NCI-H2196 (cell line): ENCODE results near the gene RACGAP1.

ENCODE experiments used
- DNase-seq: peaks from one replicate; lab custom pipeline; 2025; ENCODE audit not compliant: unreplicated experiment; lab: John Stamatoyannopoulos, UW

RACGAP1 gene, protein sequence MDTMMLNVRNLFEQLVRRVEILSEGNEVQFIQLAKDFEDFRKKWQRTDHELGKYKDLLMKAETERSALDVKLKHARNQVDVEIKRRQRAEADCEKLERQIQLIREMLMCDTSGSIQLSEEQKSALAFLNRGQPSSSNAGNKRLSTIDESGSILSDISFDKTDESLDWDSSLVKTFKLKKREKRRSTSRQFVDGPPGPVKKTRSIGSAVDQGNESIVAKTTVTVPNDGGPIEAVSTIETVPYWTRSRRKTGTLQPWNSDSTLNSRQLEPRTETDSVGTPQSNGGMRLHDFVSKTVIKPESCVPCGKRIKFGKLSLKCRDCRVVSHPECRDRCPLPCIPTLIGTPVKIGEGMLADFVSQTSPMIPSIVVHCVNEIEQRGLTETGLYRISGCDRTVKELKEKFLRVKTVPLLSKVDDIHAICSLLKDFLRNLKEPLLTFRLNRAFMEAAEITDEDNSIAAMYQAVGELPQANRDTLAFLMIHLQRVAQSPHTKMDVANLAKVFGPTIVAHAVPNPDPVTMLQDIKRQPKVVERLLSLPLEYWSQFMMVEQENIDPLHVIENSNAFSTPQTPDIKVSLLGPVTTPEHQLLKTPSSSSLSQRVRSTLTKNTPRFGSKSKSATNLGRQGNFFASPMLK

GRCh38 chr12:50025187-50026059 lies at the start of gene RACGAP1:
Gene RACGAP1, minus strand, starts transcription at chr12:50025494. Its CDS starts 8,779 bp downstream, at chr12:50016715.
- peak; percentile 99 for DNase-seq

- no peak for DNase-seq
These were observed 48.4 kb upstream of the RACGAP1 start for GRCh38 chr12:50073712-50074111.

DNA sequence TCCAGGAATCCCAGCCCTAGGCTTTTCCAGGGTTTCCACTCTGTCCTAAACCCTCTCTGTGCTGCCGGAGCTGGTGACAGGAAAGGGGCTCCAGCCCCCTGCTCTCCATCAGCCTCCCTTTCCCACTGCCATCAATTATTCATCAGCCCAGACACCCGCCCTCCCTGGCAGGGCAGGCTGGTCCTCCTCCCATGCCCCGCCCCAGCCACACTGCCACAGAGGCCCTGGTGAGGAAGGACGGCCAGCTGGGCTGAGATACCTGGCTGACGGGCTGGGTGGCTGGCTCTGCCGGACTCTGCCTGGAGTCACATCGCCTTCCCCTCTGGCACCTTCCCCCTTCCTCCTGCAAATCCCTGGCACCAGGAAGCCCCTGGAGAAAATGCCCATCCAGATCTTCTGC lies 47.9 kb upstream of the RACGAP1 start:
- no peak for DNase-seq

DNA sequence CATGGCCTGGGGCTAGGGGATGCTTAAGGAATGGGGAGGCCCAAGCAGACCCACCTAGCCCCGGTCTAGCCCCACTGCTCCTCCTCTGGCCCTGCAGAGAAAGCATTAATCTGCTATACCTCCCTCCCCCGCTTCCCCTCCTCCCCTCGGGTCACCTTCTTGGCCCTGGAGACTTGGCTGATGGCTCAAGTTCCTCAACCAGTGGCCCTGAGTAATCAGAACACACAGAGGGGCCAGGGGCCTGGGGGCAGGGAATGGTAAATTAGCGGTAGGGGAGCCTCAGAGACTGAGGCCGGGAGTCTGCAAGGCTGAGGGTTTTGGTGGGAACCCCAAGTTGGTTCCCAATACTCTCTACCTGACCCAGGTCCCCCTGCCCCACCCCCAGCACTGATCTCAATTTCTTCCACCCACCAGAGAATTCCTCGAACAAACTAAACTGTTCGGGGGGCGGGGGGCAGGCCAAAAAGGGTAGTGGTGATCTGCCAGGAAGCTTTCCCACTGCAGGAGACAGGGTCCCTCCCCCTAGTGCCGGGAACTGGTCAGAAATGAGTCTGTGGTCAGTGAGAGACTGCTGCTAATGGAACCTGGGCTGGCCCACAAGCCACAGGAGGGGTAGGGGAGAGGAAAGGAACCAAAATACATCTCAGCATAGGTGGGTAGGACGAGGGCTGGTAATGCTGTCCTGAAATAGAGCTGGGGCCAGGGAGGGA lies 47.1 kb upstream of the RACGAP1 start:
- DNase-seq: no peak

GRCh38 chr12:50070314-50071060 lies 45.2 kb upstream of the RACGAP1 start:
- peak; percentile 73 for DNase-seq

- DNase-seq: no peak
These were observed 44.2 kb upstream of the RACGAP1 start for GRCh38 chr12:50069539-50069938.

GRCh38 chr12:50069069-50069468 lies 43.8 kb upstream of the RACGAP1 start:
- no peak for DNase-seq

DNA sequence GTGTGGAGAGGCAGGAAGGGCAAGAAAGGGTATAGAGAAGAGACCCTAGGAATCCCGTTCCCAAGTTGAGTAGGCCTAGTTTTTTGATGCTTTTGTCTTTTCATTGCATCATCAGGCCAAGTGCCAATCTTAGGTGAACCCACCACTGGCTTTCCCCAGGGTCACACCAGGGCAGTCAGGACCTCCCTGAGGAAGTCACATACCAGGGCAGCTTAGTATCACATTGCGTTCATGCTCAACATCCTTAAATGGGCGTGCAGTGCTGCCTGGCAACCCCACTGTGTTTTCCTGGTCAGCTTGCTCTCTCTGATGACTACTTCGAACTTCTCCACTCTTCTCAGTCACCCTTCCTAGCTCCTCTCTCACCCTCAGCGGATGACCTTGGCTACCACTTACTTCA lies 41.1 kb upstream of the RACGAP1 start:
- peak; percentile 13 for DNase-seq

DNA sequence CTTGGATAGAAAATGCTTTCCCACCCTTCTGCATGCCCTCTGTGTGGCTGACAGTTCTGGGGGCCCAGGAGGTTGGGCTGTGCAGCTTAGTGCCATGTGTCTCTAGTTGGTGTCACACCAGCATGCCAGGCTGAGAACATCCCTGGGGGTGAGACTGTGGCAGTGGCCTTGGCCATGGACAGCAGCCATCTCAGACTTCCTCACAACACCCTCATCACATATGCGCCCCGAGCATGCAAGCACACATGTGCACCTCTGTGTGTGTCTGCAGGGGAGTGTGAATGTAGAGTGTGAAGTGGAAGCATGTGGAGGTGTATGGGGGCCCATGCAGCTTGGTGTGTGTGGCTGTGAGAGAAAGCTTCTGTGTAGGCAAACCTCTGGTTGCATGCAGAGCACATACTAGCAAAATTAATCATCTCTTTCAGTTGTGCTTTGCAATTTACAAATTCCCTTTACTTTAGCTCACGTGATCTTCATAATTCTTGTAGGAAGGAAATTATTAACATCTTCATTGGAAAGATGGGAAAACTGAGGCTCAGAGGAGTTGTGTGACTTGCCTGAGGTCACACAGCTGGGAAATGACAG lies 40.5 kb upstream of the RACGAP1 start:
- DNase-seq: no peak

DNA sequence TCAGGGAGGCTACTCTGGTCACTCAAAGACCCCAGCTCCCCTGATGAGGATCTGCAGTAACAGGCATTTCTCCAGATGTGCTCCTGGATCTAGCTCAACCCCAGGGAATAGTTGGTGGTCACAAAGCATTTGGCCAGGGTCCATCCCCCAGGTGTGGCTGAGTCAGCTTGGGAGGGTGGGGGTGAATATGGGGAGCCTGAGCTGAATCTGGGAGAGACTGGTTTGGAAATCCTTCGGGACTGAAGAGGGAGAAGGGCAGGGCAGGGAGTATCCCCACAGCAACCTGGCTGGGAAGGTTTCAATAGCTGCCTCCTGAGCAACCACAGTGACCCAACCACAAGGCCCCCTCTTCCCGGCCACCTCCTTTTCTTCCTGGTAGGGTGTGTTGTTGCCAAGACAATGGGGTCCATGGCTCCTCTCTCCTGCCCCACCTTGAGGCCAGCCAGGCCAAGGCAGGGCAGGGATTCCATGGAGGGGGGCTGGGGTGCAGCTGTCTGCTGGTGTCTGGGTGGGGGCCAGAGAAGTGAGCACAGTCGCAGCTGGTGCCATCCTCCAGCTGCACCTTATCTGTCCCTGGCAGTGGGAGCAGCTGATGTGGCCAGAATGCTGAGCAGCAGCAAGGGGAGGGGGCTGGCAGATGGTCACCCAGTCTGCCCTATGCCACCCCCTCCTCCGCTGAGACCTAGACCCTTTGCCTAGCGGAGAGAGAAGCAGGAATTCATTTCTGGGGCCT lies 37.6 kb upstream of the RACGAP1 start:
- DNase-seq: no peak

DNA sequence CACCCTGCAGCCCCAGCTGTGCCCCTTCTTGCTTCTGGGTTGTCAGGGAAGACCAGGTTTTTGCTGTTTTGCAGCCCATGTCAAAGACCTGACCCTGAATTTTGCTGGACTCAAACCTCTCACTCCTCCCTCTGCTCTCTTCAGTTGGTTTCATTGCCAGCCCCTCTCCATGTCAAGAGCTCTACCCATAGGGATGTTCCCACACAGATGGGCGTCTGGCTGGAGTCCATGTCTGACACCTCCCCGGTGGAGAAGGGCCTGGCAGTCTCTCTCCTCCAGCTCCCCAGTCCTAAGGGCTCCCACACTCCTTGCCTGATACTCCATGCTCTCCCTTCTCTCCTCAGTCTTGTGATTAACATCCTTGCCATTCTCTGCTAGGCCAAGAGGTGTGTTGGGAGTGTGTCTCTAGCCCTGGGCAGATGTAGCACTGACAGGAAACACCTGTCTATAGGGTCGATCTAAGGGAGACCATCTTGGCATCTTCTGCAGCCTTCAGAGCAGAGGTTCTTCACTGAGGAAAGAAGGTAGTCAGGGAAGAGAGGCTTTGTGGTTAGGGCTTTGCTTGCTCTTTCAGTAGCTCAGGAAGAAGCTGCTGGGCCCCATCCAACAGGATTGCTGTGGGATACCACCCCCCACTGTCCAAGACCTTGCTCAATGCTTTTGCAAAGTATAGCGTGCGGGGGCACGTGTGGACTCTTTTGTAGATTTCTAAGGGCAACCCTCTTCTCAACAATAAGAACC lies 36.8 kb upstream of the RACGAP1 start:
- DNase-seq: no peak

DNA sequence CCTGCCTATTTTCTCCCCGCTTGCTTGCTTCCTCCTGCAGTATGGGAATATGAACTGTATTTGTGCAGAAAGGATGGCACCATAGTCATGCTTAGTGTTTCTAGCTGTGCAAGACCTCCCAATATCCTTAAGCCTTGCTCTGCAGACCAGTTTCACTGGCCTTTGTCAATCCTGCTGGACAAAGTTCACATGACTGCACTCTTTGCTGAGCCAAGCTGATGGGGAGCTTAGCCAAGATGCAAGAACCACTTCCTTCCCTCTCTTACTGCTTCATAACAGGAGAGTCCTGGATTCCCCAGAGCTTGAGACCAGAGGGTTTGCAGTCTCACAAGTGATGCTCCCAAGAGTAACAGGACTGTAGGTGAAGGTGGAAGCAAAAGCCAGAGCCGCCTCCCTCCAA lies 35.9 kb upstream of the RACGAP1 start:
- DNase-seq: no peak

DNA sequence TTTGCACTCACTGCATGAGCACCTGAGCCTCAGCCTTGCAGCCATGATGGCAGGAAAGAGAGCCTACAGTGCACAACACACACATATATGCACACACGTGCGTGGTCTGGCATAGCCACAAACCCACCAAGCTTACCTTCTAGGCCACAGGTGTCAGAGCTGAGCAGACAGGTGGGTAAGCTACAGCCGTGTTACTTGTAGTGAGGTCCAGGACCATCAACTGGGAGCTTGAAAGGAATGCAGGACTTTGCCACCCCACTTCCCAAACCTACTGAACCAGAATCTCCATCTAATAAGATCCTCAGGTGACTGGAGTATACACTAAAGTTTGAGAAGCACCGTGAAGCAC lies 34.8 kb upstream of the RACGAP1 start:
- DNase-seq: no peak

DNA sequence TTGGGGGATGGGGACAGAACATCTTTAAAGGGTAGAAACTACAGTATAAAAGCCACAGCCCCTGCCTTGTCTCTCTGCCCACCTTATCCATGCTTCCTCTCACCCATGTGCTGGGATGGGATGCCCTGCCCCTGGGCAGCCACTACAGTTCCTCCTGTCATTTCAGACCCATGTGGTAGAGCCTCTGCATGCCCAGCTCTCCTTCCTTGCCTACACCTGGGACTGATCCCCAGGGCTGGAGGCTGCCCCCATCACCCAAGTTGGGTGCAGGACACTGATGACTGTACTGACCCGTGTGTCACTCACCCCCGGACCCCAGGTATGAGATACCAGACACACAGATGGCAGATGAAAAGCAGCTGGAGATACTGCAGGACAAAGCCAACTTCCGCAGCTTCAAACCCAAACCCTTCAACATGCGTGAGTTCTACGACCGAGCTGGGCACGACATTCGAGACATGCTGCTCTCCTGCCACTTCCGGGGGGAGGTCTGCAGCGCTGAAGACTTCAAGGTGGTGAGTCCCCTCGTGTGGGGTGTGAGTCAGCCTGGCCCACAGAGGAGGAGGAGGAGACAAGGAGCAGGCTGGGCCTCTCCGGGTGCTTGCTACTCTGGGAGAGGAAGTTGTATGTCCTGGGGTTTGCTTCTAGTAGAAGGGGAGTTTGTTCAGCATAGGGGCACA lies 34.3 kb upstream of the RACGAP1 start:
- DNase-seq: no peak

DNA sequence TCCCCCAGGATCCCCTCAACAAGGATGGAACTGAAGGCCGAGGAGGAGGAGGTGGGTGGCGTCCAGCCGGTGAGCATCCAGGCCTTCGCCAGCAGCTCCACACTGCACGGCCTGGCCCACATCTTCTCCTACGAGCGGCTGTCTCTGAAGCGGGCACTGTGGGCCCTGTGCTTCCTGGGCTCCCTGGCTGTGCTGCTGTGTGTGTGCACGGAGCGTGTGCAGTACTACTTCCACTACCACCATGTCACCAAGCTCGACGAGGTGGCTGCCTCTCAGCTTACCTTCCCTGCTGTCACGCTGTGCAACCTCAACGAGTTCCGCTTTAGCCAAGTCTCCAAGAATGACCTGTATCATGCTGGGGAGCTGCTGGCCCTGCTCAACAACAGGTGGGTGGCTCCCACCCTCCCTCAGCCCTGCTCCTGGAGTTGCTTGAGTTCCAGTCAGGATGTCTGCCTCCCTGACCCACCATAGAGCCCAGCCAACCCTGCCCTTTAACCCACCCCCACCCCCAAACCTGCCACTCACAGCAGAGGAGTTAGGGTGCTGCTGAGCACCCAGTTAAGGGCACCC lies 33.5 kb upstream of the RACGAP1 start:
- peak; percentile 58 for DNase-seq

DNA sequence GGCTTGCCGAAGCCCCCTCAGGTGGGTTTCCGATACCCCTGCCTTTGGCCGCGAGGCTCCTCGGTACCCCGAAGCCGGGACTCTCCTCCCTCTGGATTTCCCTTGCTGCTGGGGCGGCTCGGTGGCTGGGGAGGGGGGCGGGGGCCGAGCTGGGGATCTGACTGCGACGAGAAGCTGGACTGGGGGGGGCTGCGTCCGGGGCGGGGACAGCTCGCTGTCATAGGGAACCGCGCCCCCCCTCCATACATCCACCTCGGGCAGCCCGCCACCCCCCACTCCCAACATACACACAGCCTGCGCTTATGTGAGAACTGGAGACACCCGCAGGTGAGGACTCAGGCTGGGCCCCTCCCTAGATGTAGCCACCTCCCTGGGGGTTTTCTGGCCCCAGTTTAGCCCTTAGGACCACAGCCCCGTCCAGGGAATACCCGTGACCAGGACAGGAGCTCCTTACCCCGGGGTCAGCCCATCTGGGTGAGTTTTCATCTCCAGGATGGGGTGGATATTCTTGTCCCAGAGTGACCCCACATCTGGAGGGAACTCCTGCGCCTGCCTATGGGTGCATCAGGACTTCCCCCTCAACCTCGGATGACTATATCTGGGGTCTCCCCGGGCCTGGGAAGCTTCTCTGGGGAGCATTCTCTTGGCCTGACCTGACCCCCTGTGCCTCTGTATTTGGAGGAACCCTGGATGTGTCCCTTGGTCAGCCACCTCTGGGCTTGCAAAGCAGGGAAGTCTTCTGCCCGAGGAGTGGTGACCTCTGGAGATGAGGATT lies 32.8 kb upstream of the RACGAP1 start:
- no peak for DNase-seq
